Epithelial cell of proximal tubule (primary cell): ENCODE data around the gene MBP. TPM values are rescaled to one million over a fixed set of nuclear protein-coding genes. Genes with fewer than 3 reads are reported as not detected.
"Not testable (repeated sequence)": the region's sequence is repeated elsewhere in the genome, so short reads cannot be mapped to it uniquely, and the experiment has no call there.

Source experiments
- DNase-seq: peaks from one replicate; pipeline ENCODE4 v3.0.0-alpha.2; 2011; ENCODE audit warnings: low read depth
- H3K4me3 ChIP-seq: 2 replicates; pipeline ENCODE4 v1.5.1; 2011; ENCODE audit warnings: low read depth, mild to moderate bottlenecking, low read length
- CTCF ChIP-seq: conservative IDR thresholded peaks from 2 replicates; pipeline ENCODE4 v1.5.1; 2012; ENCODE audit warnings: low read depth, mild to moderate bottlenecking, low read length
- total RNA-seq: library from RNA; depleted of rRNA; stranded (reverse); fragments of >200 nt; gene quantifications from 2 replicates; pipeline ENCODE4 v1.2.3, GENCODE V29; 2015

The MBP gene
- total RNA-seq, 1 donor from 2014 or later: 19.1 TPM

- no peak for DNase-seq
- H3K4me3 ChIP-seq: no peak overlapping the region
- no peak for TF ChIP-seq CTCF
Observed at GRCh38 chr18:76974386-76974785, 158.2 kb downstream of the MBP start.

DNA sequence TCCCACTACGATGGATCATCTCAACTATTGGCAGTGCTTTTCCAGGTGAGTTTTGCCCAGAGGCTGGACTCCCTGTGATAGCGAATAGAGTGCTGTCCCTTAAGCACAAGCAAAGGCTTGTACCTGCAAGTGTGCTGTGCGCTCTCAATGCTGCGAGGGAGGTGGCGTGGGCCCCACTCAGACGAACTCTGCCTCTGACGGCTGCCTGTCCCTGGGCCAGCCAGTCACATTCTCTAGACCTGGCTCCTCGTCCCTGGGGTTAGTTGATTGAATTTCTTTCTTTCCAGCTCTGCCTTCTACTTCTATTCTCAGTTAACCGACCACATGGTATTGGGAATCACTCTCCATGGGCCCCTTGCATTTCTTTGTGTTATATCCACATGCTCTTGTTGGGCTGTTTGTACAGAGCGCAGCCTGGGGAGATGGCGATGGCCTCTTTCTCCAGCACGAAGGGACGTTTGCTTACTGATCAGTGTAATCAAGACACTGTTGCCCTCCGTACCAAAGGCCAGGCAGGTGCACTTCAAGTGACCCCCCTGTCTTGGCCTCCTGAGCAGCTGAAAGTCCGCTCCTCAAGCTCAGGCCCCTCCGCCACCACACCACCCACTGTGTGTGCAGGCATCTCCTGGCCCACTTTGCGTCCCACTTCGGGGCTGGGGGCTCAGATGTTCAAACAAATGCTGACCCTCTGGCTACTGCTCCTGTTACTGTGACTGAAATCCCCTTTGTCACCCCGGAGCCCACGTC is 158.9 kb downstream of the MBP start:
- no peak for DNase-seq
- no peak overlapping the region for H3K4me3 ChIP-seq
- TF ChIP-seq CTCF: no peak

DNA sequence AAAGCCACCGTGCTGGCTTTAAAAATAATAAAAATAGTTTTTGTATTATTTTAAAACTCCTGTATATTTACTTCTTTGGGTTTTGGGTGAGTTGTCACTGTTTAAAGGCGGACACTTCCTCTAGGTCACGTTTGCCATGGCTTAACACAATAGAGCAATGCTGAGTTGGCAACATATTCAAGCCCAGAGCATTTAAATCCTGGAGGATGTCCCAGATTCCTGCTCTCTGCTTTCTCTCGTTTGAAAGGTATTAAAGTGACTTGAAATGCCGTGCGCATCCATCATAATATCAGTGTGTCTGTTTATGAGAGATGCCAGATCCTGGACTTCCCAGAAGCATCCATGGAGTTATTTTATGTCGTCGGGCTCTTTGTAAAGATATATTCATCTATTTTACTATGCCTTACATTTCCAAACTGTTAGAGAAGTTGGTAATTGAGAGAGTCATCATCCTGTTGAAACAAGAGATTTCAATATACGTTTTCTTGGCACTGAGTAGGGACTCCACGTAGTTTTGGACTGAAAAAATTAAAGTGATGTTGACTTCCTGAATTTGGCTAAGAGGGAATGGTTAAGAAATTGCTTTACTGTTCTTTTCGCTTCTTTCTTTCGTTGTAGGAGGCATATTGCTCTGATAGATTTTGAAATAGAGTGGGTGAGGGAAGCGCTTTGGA is 159.6 kb downstream of the MBP start:
- no peak for TF ChIP-seq CTCF
- DNase-seq: no peak
- H3K4me3 ChIP-seq: no peak overlapping the region

GRCh38 chr18:76972241-76972640 is 160.3 kb downstream of the MBP start:
- TF ChIP-seq CTCF: no peak

GRCh38 chr18:76970770-76971559 is 161.6 kb downstream of the MBP start:
- DNase-seq: no peak
- TF ChIP-seq CTCF: no peak
- no peak overlapping the region for H3K4me3 ChIP-seq

More at GRCh38 chr18:76972241-76972640, 160.3 kb downstream of the MBP start:
- DNase-seq: no peak
- no peak overlapping the region for H3K4me3 ChIP-seq

DNA sequence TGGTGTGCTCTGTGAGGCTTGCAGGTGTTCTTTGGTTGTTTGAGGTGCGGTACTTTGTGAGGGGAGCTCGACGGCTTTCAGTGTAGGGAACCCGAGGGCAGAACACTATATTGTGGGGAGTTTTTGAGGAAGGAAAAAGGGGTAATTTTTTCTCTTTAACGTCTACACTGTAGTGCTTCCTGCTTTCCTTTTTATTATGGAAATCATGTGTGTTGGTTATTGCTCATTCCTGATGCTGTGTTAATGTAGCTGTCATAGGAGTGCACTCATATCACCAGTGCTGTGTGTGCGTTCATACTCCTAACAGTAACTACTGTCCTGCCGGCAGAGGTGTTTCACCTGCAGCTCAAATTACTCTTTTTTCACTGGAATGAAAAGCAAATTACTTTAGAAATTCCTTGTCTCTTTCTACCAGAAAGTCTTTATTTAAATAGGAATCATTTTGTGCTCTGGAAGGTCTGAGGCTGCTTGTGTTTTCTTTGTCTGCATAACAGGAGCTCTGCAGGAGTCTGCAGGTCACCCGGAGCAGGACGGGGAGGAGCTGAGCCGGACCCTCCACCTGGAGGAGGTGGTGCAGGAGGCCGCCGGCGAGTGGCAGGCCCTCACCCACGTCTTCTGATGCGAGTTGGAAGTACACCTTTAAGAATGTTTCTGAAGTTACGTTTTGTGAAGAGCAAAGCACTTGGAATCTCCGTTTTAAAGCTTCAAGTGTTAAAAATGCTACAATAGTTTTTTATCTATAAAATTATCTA is 164.7 kb downstream of the MBP start:
- no peak for DNase-seq
- no peak for TF ChIP-seq CTCF
- no peak overlapping the region for H3K4me3 ChIP-seq

DNA sequence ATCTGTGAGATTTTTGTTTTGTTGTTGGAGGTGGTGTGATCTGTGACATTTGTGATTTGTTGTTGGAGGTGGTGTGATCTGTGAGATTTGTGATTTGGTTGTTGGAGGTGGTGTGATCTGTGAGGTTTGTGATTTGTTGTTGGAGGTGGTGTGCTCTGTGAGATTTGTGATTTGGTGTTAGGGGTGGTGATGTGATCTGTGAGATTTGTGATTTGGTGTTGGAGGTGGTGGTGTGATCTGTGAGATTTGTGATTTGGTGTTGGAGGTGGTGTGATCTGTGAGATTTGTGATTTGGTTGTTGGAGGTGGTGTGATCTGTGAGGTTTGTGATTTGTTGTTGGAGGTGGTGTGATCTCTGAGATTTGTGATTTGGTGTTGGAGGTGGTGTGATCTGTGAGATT is 165.3 kb downstream of the MBP start:
- not testable (repeated sequence) for DNase-seq, H3K4me3 ChIP-seq

DNA sequence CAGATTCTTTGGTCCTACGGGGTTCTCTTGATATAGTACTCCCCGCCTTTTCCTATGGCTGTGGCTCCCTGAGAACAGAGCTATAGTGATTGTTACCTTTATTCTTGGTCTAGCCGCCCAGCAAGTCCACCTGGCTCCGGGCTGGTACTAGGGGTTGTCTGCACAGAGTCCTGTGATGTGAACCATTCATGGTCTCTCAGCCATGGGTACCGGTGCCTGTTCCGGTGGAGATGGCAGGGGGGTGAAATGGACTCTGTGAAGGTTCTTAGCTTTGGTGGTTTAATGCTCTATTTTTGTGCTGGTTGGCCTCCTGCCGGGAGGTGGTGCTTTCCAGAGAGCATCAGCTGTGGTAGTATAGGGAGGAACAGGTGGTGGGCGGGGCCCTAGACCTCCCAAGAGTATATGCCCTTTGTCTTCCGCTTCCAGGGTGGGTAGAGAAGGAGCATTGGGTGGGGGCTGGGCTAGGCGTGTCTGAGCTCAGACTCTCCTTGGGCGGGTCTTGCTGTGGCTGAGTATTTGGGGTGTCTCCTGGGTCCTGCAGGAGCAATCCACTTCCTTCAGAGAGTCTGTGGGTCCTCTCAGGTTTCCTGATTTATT is 166.9 kb downstream of the MBP start:
- DNase-seq, H3K4me3 ChIP-seq: not testable (repeated sequence)
